ENCODE data around the gene F10.

GRCh38 chr13:113155982-113156655, 33.5 kb downstream of the F10 start:
- TF ChIP-seq CTCF (conservative IDR thresholded peaks at IDR 0.05; ENCODE audit: low read depth, low read length) (no peak), EZH2phosphoT487 (IDR thresholded peaks at IDR 0.05; ENCODE audit: borderline replicate concordance, low read length) (no peak), EZH2 (IDR thresholded peaks at IDR 0.05; ENCODE audit: low read length, unreplicated experiment) (no peak)

Measured in PC-3 (cell line).